SK-N-MC (cell line): Measurements from ENCODE around the gene KBTBD4.

Source experiments
- EZH2 ChIP-seq: fragments of 200-600 bp; sonication (generic); IDR thresholded peaks from one replicate; pipeline ENCODE4 v1.6.1; 2017; ENCODE audit warnings: antibody characterized with exemption
- POLR2AphosphoS5 ChIP-seq: IDR thresholded peaks from 2 replicates; pipeline ENCODE4 v1.6.1; 2012; ENCODE audit warnings: mild to moderate bottlenecking, low read depth, low read length, borderline replicate concordance

- TF ChIP-seq POLR2AphosphoS5 (no peak), EZH2 (no peak)
Measured at GRCh38 chr11:47551086-47551485, 27.7 kb downstream of the KBTBD4 start.
